ENCODE results near the gene GNG12. TPM values are rescaled to one million over a fixed set of nuclear protein-coding genes. Genes with fewer than 3 reads are reported as not detected.
A peak's percentile ranks its signal among the peaks of the same experiment; 100 is the strongest.

GNG12 gene
- total RNA-seq, 1 donor from 2014 or later: 71.2 TPM

DNA sequence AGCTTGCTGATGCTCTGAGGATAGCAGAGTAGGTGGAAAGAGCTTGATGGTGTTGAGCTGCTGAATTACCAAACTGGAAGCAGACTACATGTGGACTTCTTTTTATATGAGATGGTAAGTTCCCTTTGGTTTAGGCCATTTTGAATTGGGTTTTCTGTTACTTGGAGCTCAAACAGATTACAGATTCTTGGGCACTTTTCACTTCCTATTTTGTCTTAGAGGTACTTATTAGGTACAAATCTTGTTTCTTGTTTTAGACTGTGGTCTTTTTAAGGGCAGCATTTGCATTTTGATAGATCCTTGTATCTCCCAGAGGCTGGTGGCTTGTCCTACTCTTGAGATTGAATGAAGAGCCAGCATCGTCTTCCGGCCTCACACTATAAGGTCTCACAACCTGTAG is 78.1 kb downstream of the GNG12 start:
- H3K27ac ChIP-seq: no peak overlapping the region
- TF ChIP-seq, protein P1, sequence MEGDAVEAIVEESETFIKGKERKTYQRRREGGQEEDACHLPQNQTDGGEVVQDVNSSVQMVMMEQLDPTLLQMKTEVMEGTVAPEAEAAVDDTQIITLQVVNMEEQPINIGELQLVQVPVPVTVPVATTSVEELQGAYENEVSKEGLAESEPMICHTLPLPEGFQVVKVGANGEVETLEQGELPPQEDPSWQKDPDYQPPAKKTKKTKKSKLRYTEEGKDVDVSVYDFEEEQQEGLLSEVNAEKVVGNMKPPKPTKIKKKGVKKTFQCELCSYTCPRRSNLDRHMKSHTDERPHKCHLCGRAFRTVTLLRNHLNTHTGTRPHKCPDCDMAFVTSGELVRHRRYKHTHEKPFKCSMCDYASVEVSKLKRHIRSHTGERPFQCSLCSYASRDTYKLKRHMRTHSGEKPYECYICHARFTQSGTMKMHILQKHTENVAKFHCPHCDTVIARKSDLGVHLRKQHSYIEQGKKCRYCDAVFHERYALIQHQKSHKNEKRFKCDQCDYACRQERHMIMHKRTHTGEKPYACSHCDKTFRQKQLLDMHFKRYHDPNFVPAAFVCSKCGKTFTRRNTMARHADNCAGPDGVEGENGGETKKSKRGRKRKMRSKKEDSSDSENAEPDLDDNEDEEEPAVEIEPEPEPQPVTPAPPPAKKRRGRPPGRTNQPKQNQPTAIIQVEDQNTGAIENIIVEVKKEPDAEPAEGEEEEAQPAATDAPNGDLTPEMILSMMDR (IDR thresholded peaks at IDR 0.05): no peak
- H3K4me3 ChIP-seq: no peak overlapping the region
- H3K9me3 ChIP-seq: no peaks in the 10 kb centered on the region
- H3K4me1 ChIP-seq: peaks cover 11 to 83% of the 10 kb centered on the region in 2 donors
- intact Hi-C loops (cut with DNase I): loop anchor here (10.0 kb wide), 1 partner anchor 320 kb away; the partner anchor contains the start of gene SERBP1
- H3K27me3 ChIP-seq: no peaks in the 10 kb centered on the region
- H3K36me3 ChIP-seq: no peaks in the 10 kb centered on the region
- DNase-seq (ENCODE audit: low spot score in 2 of 2): peak in 1 of 2 donors; percentile 38

DNA sequence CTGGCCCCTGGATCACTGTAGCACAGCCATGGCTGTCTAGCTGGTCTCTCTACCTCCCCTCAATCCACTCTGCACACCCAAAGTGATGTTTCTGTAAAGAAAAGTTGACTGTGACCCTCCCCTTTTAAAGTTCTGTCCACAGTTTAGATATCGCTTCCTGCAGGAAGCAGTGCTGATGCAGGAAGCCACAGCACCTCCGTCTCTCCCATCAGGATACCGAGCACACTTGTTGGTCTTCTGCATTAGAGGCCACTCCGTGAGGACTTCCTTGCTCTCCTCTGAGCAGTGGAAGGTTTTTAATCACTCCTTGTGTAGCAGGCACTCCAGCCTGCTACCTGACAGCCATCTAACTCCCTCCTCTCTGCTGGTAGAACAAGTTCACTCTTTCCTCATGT is 78.7 kb downstream of the GNG12 start:
- H3K9me3 ChIP-seq: no peaks in the 10 kb centered on the region
- intact Hi-C loops (cut with DNase I): loop anchor here (5.0 to 10.0 kb wide), 2 partner anchors 137 to 320 kb away; partner anchors contain the start of gene SERBP1
- peaks cover 11 to 77% of the 10 kb centered on the region in 2 donors for H3K4me1 ChIP-seq
- H3K27ac ChIP-seq: peak overlapping the region; percentile 42 to 94
- no peak overlapping the region for H3K4me3 ChIP-seq
- no peaks in the 10 kb centered on the region for H3K36me3 ChIP-seq
- no peaks in the 10 kb centered on the region for H3K27me3 ChIP-seq
- TF ChIP-seq, protein P1 (IDR thresholded peaks at IDR 0.05): no peak
- DNase-seq (ENCODE audit: low spot score in 2 of 2): peak in 1 of 2 donors; percentile 27

DNA sequence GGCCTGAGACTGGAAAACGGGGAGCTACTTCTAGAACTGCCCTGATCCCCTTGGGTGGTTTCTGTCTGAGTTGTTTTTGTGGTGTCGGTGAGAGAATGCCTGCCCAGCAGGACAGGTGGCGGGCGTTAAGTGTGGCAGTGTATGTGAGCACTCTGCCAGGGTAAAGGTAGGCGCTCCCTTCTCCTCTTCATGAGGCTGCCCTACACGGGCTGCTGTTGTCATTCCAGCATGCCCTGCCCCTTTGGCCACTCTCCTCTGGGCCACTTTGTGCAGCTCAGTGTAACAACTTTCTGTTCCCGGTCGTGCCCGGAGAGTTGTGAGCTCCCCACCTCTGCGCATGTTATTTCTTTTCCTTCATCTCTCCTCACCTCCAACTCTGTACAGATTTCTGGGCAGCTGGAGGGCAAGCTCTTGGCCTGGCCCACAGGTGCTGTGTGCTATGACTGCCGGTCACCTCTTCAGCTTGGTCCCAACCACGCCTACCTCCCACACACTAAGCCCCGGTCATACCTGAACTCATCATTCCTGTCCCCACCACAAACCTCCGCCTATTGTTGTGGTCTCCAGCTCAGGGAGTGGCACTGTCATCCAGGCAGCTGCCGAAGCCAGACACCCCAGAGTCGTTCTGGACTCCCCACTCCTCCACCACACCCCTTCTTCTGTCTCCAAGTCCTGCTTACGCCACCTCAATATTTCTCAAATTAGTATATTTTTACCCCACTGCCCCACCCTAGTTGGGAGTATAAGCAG is 79.3 kb downstream of the GNG12 start:
- no peaks in the 10 kb centered on the region for H3K36me3 ChIP-seq
- no peak for DNase-seq (ENCODE audit: low spot score in 2 of 2)
- no peaks in the 10 kb centered on the region for H3K9me3 ChIP-seq
- TF ChIP-seq, protein P1 (IDR thresholded peaks at IDR 0.05): no peak
- peak overlapping the region in 1 of 2 donors; percentile 2 for H3K4me3 ChIP-seq
- peaks cover 11 to 77% of the 10 kb centered on the region in 2 donors for H3K4me1 ChIP-seq
- peak overlapping the region; percentile 42 to 94 for H3K27ac ChIP-seq
- intact Hi-C loops (cut with DNase I): loop anchor here (5.0 to 10.0 kb wide), 2 partner anchors 137 to 319 kb away; partner anchors contain the start of gene SERBP1
- H3K27me3 ChIP-seq: no peaks in the 10 kb centered on the region

DNA sequence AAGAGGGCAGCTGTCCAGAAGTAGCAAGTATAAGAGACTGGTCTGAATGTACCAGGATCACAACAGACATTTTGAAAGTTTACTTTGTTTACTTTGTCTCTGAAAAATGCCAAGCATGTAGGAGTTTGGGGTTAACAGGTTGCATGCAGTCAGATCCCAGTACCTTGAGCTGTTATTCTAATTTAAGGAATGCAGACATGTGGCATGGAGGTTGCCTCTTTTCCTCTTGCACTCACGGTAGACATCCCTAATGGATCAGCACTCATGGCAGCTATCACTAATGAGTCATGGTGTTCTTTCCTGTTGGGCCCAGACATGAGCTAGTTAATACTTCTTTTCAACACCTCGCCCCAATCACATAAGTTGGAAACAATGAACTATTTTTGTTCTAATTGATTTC is 81.0 kb downstream of the GNG12 start:
- TF ChIP-seq, protein P1 (IDR thresholded peaks at IDR 0.05): no peak
- peak overlapping the region; percentile 89 to 94 for H3K27ac ChIP-seq
- H3K4me3 ChIP-seq: no peak overlapping the region
- DNase-seq (ENCODE audit: low spot score in 2 of 2): no peak
- no peaks in the 10 kb centered on the region for H3K9me3 ChIP-seq
- H3K36me3 ChIP-seq: no peaks in the 10 kb centered on the region
- intact Hi-C loops (cut with DNase I): loop anchor here (5.0 to 10.0 kb wide), 2 partner anchors 135 to 318 kb away; partner anchors contain the start of gene SERBP1
- peaks cover 10 to 85% of the 10 kb centered on the region in 2 donors for H3K4me1 ChIP-seq
- no peaks in the 10 kb centered on the region for H3K27me3 ChIP-seq

DNA sequence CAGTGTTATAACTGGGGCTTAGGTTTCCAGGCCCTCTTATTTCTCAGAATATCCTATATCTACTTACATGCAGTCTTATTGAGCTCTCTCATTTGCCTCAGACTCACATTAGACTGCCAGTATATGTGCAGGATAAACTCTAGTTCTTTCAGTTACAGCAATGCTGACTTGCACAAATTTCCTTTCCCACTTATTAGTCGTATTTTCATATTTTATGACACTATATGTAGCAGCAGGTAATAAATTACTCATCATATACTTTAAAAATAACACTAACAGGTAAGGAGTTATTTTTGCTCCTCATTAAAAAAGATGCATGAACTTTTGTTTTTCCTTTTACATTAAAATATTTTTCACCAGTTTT is 82.6 kb downstream of the GNG12 start:
- Histone ChIP-seq H3K4me3 (peak overlapping the region in 1 of 2 donors; percentile 29), H3K27me3 (no peaks in the 10 kb centered on the region), H3K27ac (peak overlapping the region; percentile 89 to 94), H3K4me1 (peaks cover 11 to 87% of the 10 kb centered on the region in 2 donors), H3K36me3 (no peaks in the 10 kb centered on the region), H3K9me3 (no peaks in the 10 kb centered on the region)
- TF ChIP-seq, protein P1 (IDR thresholded peaks at IDR 0.05): no peak
- DNase-seq (ENCODE audit: low spot score in 2 of 2): no peak
- intact Hi-C loops (cut with DNase I): loop anchor here (1.0 to 10.0 kb wide), 3 partner anchors 43 to 316 kb away; partner anchors contain the start of gene SERBP1
